ENCODE data around the gene CPA4. TPM values are rescaled to one million over a fixed set of nuclear protein-coding genes. Genes with fewer than 3 reads are reported as not detected.

The CPA4 gene
- total and polyA plus RNA-seq, 4 donors = 0.03 to 0.05 TPM; not detected in 2

- H3K36me3 ChIP-seq (ENCODE audit: control insufficient read depth in 4 of 4, insufficient read depth in 3 of 4, low read depth in 1 of 4, low read length in 3 of 4) = no peaks in the 10 kb centered on the region
- WGBS = 88% methylated on average over 1 of the region's 1 CpG
- no peaks in the 10 kb centered on the region for H3K4me1 ChIP-seq (ENCODE audit: control insufficient read depth in 4 of 4, insufficient read depth in 4 of 4, low read length in 3 of 4)
- no peak overlapping the region for H3K9ac ChIP-seq (ENCODE audit: low read depth in 1 of 2, low read length in 2 of 2)
- no peak for DNase-seq (ENCODE audit: low spot score)
- no peak overlapping the region for H3K27ac ChIP-seq (ENCODE audit: low read depth in 1 of 2, low read length in 2 of 2)
- H3K9me3 ChIP-seq (ENCODE audit: control insufficient read depth in 4 of 4, low read length in 3 of 4) = peaks cover 0 to 3% (median 0%) of the 10 kb centered on the region in 4 donors
- H3K4me3 ChIP-seq (ENCODE audit: low read depth in 1 of 3, low read length in 3 of 3) = no peak overlapping the region
- H3K27me3 ChIP-seq (ENCODE audit: control insufficient read depth in 4 of 4, insufficient read depth in 4 of 4, low read length in 3 of 4) = no peaks in the 10 kb centered on the region
- TF ChIP-seq FOXA1 (IDR thresholded peaks at IDR 0.05) = no peak
- no peak for TF ChIP-seq RXRA (IDR thresholded peaks at IDR 0.05)
- TF ChIP-seq NR2F2 (IDR thresholded peaks at IDR 0.05) = no peak
- no peak for TF ChIP-seq TAF1 (conservative IDR thresholded peaks at IDR 0.05)
- TF ChIP-seq CTCF (IDR thresholded peaks at IDR 0.05; ENCODE audit: low read depth, low read length, missing input control) = no peak
- TF ChIP-seq HNF4G (IDR thresholded peaks at IDR 0.05) = no peak
- TF ChIP-seq ATF3 (IDR thresholded peaks at IDR 0.05) = no peak
Observed at GRCh38 chr7:130286881-130287280, 6.1 kb upstream of the CPA4 start.

GRCh38 chr7:130288168-130288567, 4.8 kb upstream of the CPA4 start:
- H3K27me3 ChIP-seq (ENCODE audit: control insufficient read depth in 4 of 4, insufficient read depth in 4 of 4, low read length in 3 of 4) = no peaks in the 10 kb centered on the region
- WGBS = 86% methylated on average over 4 of the region's 4 CpGs
- no peak for DNase-seq (ENCODE audit: low spot score)
- H3K4me3 ChIP-seq (ENCODE audit: low read depth in 1 of 3, low read length in 3 of 3) = no peak overlapping the region
- no peaks in the 10 kb centered on the region for H3K36me3 ChIP-seq (ENCODE audit: control insufficient read depth in 4 of 4, insufficient read depth in 3 of 4, low read depth in 1 of 4, low read length in 3 of 4)
- H3K27ac ChIP-seq (ENCODE audit: low read depth in 1 of 2, low read length in 2 of 2) = no peak overlapping the region
- H3K9me3 ChIP-seq (ENCODE audit: control insufficient read depth in 4 of 4, low read length in 3 of 4) = no peaks in the 10 kb centered on the region
- TF ChIP-seq HNF4A (conservative IDR thresholded peaks at IDR 0.05) = no peak
- TF ChIP-seq FOXA2 (IDR thresholded peaks at IDR 0.05) = no peak
- no peak for TF ChIP-seq CTCF (IDR thresholded peaks at IDR 0.05; ENCODE audit: low read depth, low read length, missing input control)
- no peak for TF ChIP-seq YY1 (IDR thresholded peaks at IDR 0.05)
- no peak for TF ChIP-seq RAD21 (IDR thresholded peaks at IDR 0.05)
- TF ChIP-seq TAF1 (conservative IDR thresholded peaks at IDR 0.05) = no peak
- TF ChIP-seq RXRA (IDR thresholded peaks at IDR 0.05) = no peak
- no peak for TF ChIP-seq ATF3 (IDR thresholded peaks at IDR 0.05)
- TF ChIP-seq JUND (IDR thresholded peaks at IDR 0.05) = no peak
- H3K4me1 ChIP-seq (ENCODE audit: control insufficient read depth in 4 of 4, insufficient read depth in 4 of 4, low read length in 3 of 4) = no peaks in the 10 kb centered on the region
- no peak overlapping the region for H3K9ac ChIP-seq (ENCODE audit: low read depth in 1 of 2, low read length in 2 of 2)

- H3K9me3 ChIP-seq (ENCODE audit: control insufficient read depth in 4 of 4, low read length in 3 of 4) = no peaks in the 10 kb centered on the region
- no peak overlapping the region for H3K4me3 ChIP-seq (ENCODE audit: low read depth in 1 of 3, low read length in 3 of 3)
- no peaks in the 10 kb centered on the region for H3K27me3 ChIP-seq (ENCODE audit: control insufficient read depth in 4 of 4, insufficient read depth in 4 of 4, low read length in 3 of 4)
- DNase-seq (ENCODE audit: low spot score) = no peak
- H3K9ac ChIP-seq (ENCODE audit: low read depth in 1 of 2, low read length in 2 of 2) = no peak overlapping the region
- H3K27ac ChIP-seq (ENCODE audit: low read depth in 1 of 2, low read length in 2 of 2) = no peak overlapping the region
- 82% methylated on average over 5 of the region's 5 CpGs for WGBS
- H3K36me3 ChIP-seq (ENCODE audit: control insufficient read depth in 4 of 4, insufficient read depth in 3 of 4, low read depth in 1 of 4, low read length in 3 of 4) = no peaks in the 10 kb centered on the region
- no peaks in the 10 kb centered on the region for H3K4me1 ChIP-seq (ENCODE audit: control insufficient read depth in 4 of 4, insufficient read depth in 4 of 4, low read length in 3 of 4)
- TF ChIP-seq MAX (IDR thresholded peaks at IDR 0.05) (no peak), CTCF (IDR thresholded peaks at IDR 0.05; ENCODE audit: low read depth, low read length, missing input control) (no peak), RAD21 (IDR thresholded peaks at IDR 0.05) (no peak), TAF1 (conservative IDR thresholded peaks at IDR 0.05) (no peak), EGR1 (IDR thresholded peaks at IDR 0.05; ENCODE audit: low read depth in 2 of 2) (no peak), ATF3 (IDR thresholded peaks at IDR 0.05) (no peak), YY1 (IDR thresholded peaks at IDR 0.05) (no peak), FOXA1 (IDR thresholded peaks at IDR 0.05) (no peak), HNF4G (IDR thresholded peaks at IDR 0.05) (no peak), HNF4A (conservative IDR thresholded peaks at IDR 0.05) (no peak), JUND (IDR thresholded peaks at IDR 0.05) (no peak), FOXA2 (IDR thresholded peaks at IDR 0.05) (no peak), REST (IDR thresholded peaks at IDR 0.05) (no peak)
Observed at GRCh38 chr7:130288829-130289228, 4.1 kb upstream of the CPA4 start.

All from liver (tissue), 9 donors.